Limb (tissue), 2 donors: ENCODE measurements around the gene RPAP3.
A peak's percentile ranks its signal among the peaks of the same experiment; 100 is the strongest.
"Not testable (repeated sequence)": the region's sequence is repeated elsewhere in the genome, so short reads cannot be mapped to it uniquely, and the experiment has no call there.

Experiments used
- DNase-seq, 2 donors: peaks; one replicate each; pipeline ENCODE4 v3.0.0-alpha.2; 2016; ENCODE audit errors: extremely low spot score in 2 of 2

Gene RPAP3

DNA sequence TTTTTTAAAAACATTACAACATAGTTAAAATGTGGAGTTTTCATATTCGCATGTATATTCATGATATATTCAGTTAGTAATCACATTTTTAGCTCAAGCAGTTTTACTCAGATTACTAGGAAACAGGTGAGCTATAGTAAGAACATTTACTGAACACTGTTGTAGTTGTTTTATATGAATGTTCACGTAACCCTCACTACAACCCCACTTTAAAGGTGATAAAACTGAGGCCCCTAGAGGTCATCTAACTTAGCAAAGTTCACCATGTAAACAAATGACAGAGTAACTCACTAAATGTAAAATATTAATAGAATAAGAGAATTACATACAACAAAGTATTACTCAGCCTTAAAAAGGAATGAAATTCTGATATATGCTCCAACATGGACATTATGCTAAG, 26.0 kb downstream of the RPAP3 start:
- no peak for DNase-seq

DNA sequence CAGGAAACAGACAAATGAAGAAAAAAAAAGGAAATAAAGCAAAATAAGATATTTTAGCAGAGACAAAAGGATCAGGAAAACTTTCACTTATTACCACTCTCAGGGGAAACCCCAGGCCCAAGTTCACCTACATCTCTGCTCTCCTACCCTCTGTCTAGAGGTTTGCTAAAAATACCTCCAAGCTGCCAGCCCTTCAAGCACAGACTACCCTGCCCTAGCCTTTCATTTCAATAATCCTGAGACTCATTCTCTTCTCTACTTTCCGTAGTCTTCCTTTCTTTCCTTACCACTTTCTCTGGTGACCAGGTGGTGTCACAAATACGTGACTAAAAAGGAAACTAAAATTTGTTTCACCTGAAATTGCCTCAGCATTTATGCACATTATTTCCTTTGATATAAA, 33.8 kb downstream of the RPAP3 start:
- no peak for DNase-seq

DNA sequence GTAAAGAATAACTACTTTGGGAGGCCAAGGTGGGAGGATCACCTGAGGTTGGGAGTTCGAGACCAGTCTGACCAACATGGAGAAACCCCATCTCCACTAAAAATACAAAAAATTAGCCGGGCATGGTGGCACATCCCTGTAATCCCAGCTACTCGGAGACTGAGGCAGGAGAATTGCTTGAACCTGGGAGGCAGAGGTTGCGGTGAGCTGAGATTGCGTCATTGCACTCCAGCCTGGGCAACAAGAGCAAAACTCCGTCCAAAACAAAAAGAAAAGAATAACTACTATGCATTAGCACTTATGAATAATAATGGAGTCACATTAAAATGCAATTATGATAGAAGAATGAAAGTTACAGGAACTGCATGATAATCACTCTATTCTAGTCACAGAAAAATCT, 37.9 kb downstream of the RPAP3 start:
- DNase-seq, result not testable (repeated sequence)

DNA sequence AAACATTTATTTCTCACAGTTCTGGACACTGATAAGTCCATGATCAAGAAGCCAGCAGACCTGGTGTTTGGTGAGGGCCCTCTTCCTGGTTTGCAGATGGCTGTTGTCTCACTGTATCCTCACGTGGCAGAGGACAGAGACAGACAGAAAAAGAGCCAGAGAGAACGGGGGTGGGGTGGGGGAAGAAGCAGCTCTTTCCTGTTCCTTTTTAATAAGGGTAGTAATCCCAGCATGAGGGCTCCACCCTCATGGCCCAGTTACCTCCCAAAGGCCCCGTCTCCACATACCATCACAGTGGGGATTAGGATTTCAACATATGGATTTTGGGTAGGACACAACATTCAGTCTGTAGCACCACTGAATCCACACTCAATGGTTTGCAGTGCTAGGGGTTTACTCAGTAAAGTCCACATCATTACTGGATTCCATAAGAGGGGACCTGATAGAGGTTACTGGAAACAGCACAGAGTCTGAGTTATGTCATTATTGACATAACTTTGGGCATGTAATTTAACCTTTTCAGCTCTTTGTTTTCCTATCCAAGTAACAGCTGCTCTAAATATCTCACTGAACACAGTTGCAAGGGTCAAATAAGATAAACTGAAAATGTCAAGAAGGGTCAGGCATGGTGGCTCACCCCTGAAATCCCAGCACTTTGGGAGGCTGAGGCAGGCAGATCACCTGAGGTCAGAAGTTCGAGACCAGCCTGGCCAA, 53.2 kb downstream of the RPAP3 start:
- DNase-seq, result no peak

DNA sequence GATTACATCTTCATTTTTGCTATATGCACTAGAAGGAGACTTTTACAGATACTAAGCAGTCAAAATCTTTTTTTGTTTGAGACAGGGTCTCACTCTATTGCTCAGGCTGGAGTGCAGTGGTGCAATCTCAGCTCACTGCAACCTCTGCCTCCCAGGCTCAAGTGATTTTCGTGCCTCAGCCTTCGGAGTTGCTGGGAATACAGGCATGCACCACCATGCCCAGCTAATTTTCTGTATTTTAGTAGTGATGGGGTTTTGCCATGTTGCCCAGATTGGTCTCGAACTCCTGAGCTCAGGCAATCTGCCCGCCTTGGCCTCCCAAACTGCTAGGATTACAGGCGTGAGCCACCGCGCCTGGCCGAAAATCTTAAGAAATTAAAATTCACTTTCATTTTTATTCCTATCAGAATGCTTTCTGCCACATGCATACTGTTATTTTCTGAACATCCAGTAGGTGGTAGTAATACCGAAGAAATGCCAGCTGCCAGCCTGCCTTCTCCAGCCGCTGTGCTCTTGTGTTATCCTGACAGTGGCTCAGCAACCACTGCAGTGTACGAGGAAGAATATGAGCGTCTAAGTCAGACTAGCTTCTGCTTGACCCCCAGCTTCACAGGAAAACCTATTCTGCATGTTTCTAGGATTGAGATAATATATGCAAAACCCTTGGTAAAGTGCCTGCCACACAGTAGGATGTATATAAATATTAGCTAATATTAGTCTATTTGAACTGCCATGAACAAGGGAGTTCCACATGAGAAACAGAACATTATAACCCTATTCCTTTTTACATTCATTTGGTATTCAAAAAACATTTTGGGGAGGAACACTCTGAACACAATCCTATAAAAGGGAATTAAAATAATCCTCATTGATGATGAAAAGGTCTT, 54.2 kb downstream of the RPAP3 start:
- DNase-seq, result peak; percentile 53 to 72

DNA sequence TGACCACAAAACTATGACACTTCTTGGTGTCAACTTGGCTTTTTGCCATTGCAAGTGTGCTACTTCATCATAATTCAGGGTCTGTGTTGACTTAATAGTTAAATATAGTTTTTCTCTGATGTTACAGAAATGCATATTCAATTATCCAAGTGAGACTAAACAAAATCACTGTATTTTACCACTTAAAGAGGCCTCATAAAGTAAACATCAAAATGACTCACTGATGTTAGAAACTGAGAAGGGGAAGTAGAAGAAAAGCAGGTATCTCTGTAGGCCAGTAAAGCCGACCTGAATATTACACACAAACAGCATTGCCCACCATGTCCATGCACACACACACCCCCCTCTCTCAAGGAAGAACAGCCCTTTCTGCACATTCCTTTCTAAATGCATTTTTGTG, 55.4 kb downstream of the RPAP3 start:
- no peak for DNase-seq

DNA sequence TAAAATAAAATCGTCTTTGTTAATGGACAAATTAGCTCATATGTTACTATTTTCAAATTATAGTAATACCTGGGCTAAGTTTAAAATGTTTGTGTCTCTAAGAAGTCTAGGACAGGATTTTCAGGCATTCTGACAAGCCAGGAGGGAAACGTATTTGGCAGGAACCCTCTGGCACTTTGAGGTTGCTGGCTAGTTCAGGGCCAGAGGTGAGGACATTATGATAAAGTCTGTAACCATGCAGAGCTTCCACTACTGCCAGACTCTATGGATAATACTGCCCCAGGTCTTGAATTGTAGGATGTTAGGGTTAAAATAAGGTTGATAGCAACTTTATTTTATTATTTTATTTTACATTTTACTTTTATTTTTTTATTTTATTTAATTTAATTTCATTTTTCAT, 56.4 kb downstream of the RPAP3 start:
- no peak for DNase-seq

DNA sequence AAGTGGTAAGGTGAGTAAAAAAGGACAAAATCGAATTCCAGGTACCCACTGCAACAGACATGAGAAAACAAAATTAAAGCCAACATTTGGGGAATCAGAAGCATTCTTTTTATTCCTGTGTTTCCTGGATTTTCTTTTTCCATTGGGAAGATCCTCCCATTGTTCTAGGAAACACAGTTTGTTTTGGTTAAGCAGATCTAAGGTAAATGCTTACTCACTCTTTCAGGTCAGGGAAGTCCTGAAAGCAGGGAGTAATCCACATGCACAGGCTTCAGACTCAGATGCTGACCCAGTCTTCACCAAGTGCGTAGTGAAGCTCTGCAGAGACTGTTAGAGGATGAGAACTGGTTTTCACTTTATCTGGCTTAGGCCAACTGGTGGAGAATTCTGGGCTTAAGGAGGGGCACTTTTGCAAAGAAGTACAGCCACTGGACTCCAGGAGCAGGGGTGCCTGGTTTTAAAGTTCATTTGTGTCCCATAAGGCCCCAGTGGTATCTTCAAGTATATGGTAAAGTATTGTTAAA, 57.7 kb downstream of the RPAP3 start:
- no peak for DNase-seq

DNA sequence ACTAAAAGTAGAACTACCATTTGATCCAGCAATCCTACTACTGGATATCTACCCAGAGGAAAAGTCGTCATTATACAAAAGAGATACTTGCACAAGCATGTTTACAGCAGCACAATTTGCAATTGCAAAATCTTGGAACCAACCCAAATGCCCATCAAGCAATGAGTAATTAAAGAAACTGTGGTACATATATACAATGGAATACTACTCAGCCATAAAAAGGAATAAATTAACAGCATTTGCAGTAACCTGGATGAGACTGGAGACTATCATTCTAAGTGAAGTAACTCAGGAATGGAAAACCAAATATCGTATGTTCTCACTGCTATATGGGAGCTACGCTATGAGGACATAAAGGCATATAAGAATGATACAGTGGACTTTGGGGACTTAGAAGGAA, 63.5 kb downstream of the RPAP3 start:
- DNase-seq, result not testable (repeated sequence)

DNA sequence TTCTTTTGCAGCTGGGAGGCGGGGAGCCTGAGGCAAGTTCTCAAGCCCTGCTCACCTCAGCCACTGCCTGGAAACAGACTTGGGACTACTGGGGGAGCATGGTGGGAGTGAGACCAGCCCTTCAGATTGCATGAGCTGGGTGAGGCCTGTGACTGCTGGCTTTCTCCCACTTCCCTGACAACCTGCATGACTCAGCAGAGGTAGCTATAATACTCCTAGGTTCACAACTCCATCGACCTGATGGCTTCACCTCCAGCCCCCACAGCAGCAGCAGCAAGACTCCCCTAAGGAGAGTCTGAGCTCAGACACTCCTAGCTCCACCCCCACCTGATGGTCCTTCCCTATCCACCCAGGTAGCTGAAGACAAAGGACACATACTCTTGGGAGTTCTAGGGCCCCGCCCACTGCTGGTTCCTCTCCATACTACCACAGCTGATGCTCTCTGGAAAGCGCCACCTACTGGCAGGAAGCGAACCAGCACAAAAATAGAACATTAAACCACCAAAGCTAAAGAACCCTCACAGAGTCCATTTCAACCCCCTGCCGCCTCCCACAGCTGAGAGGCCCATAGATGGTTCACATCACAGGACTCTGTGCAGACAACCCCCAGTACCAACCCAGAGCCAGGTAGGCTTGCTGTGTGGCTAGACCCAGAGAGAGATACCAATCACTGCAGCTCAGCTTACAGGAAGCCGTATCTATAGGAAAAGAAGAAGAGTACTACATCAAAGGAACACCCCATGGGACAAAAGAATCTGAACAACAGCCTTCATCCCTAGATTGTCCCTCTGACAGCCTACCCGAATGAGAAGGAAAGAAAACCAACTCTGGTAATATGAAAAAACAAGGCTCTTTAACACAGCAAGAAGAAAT, 68.7 kb downstream of the RPAP3 start:
- DNase-seq, result no peak

DNA sequence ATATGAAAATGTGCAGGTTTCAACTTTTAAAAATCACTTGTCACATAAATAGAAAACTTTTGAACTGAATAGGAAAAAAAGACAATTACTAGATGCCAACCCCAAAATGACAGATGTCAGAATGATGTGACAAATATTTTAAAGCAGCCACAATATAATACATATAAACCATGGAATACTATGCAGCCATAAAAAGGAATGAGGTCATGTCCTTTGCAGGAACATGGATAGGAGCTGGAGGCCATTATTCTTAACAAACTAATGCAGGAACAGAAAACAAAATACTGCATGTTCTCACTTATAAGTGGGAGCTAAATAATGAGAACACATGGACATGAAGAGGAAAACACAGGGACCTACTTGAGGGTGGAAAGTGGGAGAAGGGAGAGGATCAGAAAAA, 70.1 kb downstream of the RPAP3 start:
- not testable (repeated sequence) for DNase-seq

DNA sequence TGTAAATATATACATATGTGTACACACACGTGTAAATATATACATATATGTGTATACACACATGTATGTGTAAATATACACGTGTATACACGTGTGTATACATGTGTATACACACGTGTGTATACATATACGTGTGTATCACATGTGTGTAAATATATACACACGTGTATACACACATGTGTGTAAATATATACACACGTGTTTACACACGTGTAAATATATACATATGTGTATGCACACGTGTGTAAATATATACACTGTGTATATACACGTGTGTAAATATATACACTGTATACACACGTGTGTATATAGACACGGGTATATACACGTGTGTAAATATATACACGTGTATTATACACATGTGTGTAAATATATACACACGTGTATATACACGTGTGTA, 71.7 kb downstream of the RPAP3 start:
- DNase-seq, result no peak

DNA sequence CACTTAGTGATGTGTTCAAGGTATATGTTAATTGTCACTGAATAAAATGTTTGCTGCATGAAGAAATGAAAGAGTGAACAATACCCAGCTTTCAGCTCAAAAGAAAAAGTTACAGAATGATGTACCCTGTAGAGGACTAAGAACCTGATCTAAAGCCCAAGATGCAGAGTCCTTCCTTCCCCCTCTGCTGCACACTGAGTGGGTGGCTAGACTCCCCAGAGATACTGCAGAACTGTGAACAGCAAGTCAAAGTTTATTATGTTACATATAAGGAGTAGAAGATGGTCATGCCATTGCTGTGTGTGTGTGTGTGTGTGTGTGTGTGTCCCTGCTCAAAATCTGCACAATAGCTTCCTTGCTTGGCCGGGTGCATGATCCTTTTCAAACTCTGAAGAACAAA, 83.9 kb downstream of the RPAP3 start:
- no peak for DNase-seq

DNA sequence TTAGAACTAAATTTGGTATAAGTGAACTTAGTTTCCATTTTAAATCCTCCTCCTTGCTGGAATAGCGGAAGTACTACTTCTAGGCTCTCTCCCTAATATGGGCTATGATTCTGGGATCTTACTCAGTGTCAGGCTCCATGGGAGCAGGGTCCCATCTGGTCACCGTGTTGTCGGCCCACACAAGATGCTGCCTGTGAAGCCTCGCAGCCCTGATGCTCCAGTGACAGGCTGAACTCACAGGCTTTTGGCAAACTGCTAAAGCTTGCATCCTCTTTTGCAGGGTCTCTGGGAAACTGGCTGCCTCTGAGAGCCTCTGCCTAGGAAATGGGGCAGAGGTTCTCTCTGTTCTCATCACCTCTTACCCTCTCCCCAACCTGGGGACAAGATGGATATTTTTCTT, 88.4 kb downstream of the RPAP3 start:
- no peak for DNase-seq

DNA sequence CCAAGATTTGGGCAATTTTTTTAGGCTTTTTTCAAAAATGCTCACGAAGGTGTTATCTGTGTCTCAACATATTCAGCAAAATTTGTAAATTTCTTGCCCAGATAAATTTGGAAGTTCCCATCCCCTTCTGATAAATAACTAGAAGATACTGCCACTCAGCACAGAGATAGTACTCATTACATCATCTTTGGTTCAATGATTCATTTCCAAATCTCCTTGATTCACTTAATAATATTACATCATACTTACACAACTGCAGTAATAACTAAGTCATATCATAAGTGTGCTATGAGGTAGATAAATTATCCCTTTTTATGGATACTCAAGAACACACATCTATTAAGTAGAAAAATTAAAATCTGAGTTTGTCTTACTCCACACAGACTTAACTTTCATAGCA, 89.4 kb downstream of the RPAP3 start:
- DNase-seq, result no peak

DNA sequence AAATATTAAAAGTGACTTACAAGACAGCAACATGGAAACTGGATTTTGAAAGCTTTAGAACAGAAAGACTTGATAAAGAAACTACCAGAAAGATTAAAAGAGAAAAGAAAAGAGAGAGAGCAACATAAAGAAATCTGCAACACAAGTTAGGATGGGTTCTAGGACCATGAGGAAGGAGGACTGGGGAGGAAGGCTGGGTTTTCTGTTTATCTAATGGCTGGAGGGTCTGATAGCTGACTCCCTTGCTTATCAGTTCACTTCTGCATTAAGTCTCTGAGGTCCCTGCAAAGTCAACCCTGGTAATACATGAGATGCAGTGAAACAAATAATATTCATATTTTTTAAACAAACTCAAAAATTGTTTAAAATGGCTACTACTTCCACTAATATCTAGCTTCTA, 90.1 kb downstream of the RPAP3 start:
- DNase-seq, result no peak

DNA sequence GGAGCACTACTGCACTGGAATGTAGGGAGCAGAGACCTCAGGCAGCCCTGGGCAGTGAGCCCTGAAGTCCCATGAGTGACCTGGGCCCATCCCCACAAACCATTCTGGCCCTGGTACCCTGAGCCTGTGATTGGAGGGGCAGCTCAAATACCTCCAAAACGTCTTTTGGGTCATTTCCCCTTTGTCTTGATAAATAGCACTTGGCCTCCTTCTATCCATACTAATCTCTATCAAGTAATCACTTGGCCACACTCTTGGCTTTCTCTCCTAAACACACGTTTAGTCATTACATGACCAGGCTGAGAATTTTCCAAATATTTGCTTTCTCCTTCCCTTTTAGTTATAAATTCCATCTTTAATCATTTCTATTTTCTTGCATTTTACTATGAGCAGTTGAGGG, 91.3 kb downstream of the RPAP3 start:
- DNase-seq, result no peak

DNA sequence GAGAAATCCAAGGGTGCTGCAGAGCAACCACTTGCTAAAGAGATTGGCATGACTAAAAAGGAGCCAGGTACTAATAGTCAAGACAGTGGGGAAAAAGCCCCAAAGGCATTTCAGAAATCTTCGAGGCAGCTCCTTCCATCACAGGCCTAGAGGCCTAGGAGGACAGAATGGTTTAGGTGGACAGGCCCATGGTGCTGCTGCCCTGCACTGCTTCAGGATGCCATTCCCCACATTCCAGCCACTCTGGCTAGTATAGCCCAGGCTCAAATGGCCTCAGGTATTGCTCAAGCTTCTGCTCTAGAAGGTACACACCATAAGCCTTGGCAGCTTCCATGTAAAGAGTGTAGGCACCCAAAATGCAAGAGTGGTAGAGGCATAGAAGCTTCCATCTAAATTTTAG, 92.9 kb downstream of the RPAP3 start:
- no peak for DNase-seq

DNA sequence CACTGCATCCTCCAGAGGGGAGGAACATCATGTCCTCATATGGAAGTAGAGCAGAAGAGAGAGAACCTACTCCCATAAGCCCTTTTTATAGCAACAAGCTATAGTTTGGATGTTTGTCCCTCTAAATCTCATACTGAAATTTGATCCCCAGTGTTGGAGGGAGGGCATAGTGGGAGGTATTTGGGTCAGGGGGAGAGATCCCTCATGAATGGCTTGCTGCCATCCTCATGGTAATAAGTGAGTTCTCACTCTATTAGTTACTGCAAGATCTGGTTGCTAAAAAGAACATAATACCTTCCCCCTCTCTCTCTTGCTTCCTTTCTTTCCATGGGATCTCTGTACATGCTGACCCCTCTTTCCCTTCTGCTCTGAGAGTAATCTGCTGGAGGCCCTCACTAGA, 93.9 kb downstream of the RPAP3 start:
- DNase-seq, result no peak
